ENCODE measurements around the gene GREB1L.

- TF ChIP-seq CTCF (IDR thresholded peaks at IDR 0.05; ENCODE audit: low read depth, low read length) (no peak), EZH2phosphoT487 (IDR thresholded peaks at IDR 0.05; ENCODE audit: low read depth) (no peak)
Measured at GRCh38 chr18:21525916-21526315, 283.9 kb downstream of the GREB1L start.

All from OCI-LY3 (cell line).